GM19324 (cell line): ENCODE measurements around the gene CBLC.

ENCODE experiments used
- ATAC-seq: cut with Tn5 transposase; IDR thresholded peaks from one replicate; pipeline ENCODE4 v1.9.1; 2021; ENCODE audit warnings: mild to moderate bottlenecking, moderate library complexity; ENCODE audit not compliant: unreplicated experiment, low FRiP score

Gene CBLC

GRCh38 chr19:44848036-44848811, 70.5 kb downstream of the CBLC start:
- ATAC-seq: no peak

- ATAC-seq: no peak
These were observed 71.2 kb downstream of the CBLC start for GRCh38 chr19:44848812-44849447.
